Endothelial cell (in vitro differentiated cells): ENCODE results near the gene PHACTR4. TPM values are rescaled to one million over a fixed set of nuclear protein-coding genes. Genes with fewer than 3 reads are reported as not detected.
"Not testable (repeated sequence)": the region's sequence is repeated elsewhere in the genome, so short reads cannot be mapped to it uniquely, and the experiment has no call there.

Experiments
- DNase-seq: peaks from one replicate; pipeline ENCODE4 v3.0.0; 2021; ENCODE audit warnings: low spot score
- H3K27ac Mint-ChIP-seq: one replicate; pipeline ENCODE4 v1.8.0; 2021; ENCODE audit warnings: mixed read lengths, inconsistent platforms; ENCODE audit not compliant: unreplicated experiment
- H3K27me3 Mint-ChIP-seq: one replicate; pipeline ENCODE4 v1.8.0; 2021; ENCODE audit warnings: mild to moderate bottlenecking, moderate library complexity, mixed read lengths, inconsistent platforms; ENCODE audit not compliant: unreplicated experiment
- H3K36me3 Mint-ChIP-seq: one replicate; pipeline ENCODE4 v1.8.0; 2021; ENCODE audit warnings: mild to moderate bottlenecking, low read depth, mixed read lengths, inconsistent platforms; ENCODE audit not compliant: unreplicated experiment
- H3K4me1 Mint-ChIP-seq: one replicate; pipeline ENCODE4 v1.8.0; 2021; ENCODE audit warnings: mild to moderate bottlenecking, mixed read lengths, inconsistent platforms; ENCODE audit not compliant: unreplicated experiment
- H3K4me3 Mint-ChIP-seq: one replicate; pipeline ENCODE4 v1.8.0; 2021; ENCODE audit warnings: mild to moderate bottlenecking, mixed read lengths, inconsistent platforms; ENCODE audit not compliant: unreplicated experiment
- H3K9me3 Mint-ChIP-seq: one replicate; pipeline ENCODE4 v1.8.0; 2021; ENCODE audit warnings: mixed read lengths, inconsistent platforms; ENCODE audit not compliant: unreplicated experiment
- total RNA-seq: library from RNA; stranded (reverse); fragmentation: NEBNext Ultra II Directional; extraction: Animal tissue kit (Norgen Biotek cat#: 25700); gene quantifications from one replicate; pipeline ENCODE4 v1.2.1, GENCODE V29; 2021; ENCODE audit not compliant: unreplicated experiment
- TF ChIP-seq, protein P1 (sequence below): fragments of 200-600 bp; sonication (generic); IDR thresholded peaks from one replicate; pipeline ENCODE4 v1.5.0; 2021; ENCODE audit warnings: antibody characterized with exemption; ENCODE audit not compliant: unreplicated experiment

Gene PHACTR4
- total RNA-seq, 1 donor from 2014 or later = 56.6 TPM

DNA sequence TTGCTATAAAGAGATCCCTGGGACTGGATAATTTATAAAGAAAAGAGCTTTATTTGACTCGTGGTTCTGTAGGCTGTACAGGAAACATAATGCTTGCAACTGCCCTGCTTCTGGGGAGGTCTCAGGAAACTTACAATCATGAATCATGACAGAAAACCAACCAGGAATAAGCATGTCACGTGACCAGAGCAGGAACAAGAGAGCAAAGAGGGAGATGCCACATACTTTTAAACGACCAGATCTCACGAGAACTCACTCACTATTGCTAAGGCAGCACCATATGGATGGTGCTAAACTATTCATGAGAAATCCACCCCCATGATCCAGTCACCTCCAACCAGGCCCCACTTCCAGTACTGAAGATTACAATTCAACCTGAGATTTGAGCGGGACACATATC is 86.5 kb downstream of the PHACTR4 start:
- H3K36me3 Mint-ChIP-seq = peaks cover 10% of the 10 kb centered on the region
- TF ChIP-seq, protein P1, sequence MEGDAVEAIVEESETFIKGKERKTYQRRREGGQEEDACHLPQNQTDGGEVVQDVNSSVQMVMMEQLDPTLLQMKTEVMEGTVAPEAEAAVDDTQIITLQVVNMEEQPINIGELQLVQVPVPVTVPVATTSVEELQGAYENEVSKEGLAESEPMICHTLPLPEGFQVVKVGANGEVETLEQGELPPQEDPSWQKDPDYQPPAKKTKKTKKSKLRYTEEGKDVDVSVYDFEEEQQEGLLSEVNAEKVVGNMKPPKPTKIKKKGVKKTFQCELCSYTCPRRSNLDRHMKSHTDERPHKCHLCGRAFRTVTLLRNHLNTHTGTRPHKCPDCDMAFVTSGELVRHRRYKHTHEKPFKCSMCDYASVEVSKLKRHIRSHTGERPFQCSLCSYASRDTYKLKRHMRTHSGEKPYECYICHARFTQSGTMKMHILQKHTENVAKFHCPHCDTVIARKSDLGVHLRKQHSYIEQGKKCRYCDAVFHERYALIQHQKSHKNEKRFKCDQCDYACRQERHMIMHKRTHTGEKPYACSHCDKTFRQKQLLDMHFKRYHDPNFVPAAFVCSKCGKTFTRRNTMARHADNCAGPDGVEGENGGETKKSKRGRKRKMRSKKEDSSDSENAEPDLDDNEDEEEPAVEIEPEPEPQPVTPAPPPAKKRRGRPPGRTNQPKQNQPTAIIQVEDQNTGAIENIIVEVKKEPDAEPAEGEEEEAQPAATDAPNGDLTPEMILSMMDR = no peak
- no peaks in the 10 kb centered on the region for H3K9me3 Mint-ChIP-seq
- peak overlapping the region; percentile 89 for H3K27ac Mint-ChIP-seq
- peak overlapping the region; percentile 56 for H3K4me3 Mint-ChIP-seq
- H3K27me3 Mint-ChIP-seq = peaks cover 12% of the 10 kb centered on the region
- peaks cover 46% of the 10 kb centered on the region for H3K4me1 Mint-ChIP-seq
- DNase-seq = no peak

DNA sequence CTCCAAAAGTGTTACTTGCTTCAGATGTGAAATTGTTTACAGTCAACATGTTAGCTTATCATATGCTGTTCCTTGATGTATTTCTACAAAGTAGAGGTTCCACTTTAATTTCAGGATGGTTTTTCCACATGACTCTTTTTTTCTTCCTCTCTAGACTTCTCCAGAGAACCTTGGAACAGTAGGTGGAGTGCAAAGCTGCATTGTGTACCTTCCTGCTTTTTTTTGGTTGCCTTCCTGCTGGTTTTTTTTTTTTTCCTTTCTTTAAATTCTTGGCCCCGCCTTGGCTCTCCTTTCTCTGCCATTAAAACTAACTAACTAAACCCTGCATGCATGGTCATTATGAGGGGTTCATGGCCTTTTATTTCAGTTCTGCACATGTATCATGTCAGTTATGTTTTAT is 88.1 kb downstream of the PHACTR4 start:
- TF ChIP-seq, protein P1 = no peak
- H3K27ac Mint-ChIP-seq = peak overlapping the region; percentile 87
- peaks cover 45% of the 10 kb centered on the region for H3K4me1 Mint-ChIP-seq
- peaks cover 12% of the 10 kb centered on the region for H3K27me3 Mint-ChIP-seq
- H3K36me3 Mint-ChIP-seq = peaks cover 10% of the 10 kb centered on the region
- no peaks in the 10 kb centered on the region for H3K9me3 Mint-ChIP-seq
- no peak for DNase-seq
- H3K4me3 Mint-ChIP-seq = no peak overlapping the region

DNA sequence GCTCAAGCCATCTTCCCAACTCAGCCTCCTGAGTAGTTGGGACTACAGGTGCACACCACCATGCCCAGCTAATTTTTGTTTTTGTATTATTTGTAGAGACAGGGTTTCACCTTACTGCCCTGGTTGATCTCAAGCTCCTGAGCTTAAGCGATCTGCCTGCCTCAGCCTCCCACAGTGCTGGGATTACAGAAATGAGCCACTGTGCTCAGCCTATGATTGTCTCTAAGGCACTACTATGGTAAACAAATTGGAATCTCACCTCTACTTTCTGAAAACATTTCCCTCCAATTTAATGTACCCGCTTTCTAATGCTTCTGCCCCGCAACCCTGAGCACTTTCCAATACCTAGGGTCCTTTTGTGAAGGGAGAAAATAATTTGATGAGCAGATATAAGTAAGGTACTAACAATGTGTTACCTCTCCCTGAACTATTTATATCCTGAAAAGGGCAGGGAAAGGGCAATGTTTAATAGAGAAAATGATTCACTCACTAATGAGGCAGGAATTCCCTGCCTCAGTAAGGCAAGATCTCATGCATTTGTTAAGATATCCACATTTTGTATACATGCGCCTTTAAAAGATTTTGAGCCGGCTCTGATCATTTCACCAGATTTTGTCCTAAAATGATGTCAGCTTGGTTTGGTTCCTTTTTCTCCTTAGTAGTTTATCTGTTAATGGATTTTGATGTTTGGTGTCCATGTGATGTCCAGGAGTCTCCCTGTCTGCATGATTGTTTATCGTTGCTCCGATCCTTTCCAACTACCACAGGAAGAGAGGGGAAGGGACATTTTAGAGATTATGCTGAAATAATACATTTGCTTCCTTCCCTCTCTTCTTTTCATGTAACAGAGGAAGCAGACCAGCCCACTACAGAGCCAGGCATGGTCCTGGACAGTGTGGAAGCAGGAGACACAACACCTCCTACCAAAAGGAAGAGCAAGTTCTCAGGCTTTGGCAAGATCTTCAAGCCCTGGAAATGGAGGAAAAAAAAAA is 89.0 kb downstream of the PHACTR4 start:
- Mint-ChIP-seq H3K4me3 (no peak overlapping the region), H3K27me3 (peaks cover 8% of the 10 kb centered on the region), H3K27ac (peak overlapping the region; percentile 87), H3K4me1 (peaks cover 45% of the 10 kb centered on the region), H3K36me3 (peaks cover 10% of the 10 kb centered on the region), H3K9me3 (no peaks in the 10 kb centered on the region)
- DNase-seq = no peak
- TF ChIP-seq, protein P1 = no peak

DNA sequence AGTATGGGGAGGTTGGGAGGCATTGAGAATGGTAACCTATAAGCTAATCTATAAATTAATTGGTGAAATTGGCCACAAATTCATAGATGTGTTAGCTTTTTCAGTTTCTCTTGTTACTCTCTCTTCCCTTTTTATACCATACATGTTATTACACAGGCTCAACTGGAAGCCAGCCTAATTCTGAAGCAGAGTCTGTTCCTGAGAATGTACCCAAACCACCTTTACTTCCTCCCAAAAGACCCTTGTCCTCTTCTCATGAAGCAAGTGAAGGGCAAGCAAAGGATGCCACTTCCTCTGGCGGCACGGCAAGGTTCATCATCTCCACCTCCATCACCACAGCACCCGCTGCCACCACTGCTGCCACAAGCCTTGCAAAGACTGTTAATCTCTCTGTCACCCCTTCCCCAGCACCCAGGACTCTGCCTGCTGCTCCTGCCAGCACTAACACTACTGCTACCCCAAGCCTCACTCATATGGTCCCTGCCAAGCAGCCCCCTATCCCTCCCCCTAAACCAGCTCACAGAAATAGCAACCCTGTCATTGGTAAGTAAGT is 96.8 kb downstream of the PHACTR4 start:
- peaks cover 1% of the 10 kb centered on the region for H3K27me3 Mint-ChIP-seq
- TF ChIP-seq, protein P1 = no peak
- no peak for DNase-seq
- no peaks in the 10 kb centered on the region for H3K9me3 Mint-ChIP-seq
- H3K36me3 Mint-ChIP-seq = peaks cover 19% of the 10 kb centered on the region
- no peak overlapping the region for H3K4me3 Mint-ChIP-seq
- no peaks in the 10 kb centered on the region for H3K4me1 Mint-ChIP-seq
- H3K27ac Mint-ChIP-seq = no peak overlapping the region

DNA sequence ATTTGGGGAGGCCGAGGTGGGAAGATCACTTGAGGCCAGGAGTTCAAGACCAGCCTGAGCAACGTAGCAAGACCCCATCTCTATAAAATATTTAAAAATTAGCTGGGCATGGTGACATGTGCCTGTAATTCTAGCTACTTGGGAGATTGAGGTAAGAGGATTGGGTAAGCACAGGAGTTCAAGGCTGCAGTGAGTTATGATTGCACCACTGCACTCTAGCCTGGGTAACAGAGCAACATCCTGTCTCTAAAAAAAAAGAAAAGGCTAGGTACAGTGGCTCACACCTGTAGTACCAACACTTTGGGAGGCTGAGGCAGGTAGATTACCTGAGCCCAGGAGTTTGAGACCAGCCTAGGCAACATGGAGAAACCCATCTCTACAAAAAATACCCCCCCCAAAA is 100.6 kb downstream of the PHACTR4 start:
- no peaks in the 10 kb centered on the region for H3K9me3 Mint-ChIP-seq
- no peak overlapping the region for H3K27ac Mint-ChIP-seq
- H3K27me3 Mint-ChIP-seq = peaks cover 1% of the 10 kb centered on the region
- DNase-seq = no peak
- H3K4me1 Mint-ChIP-seq = no peaks in the 10 kb centered on the region
- TF ChIP-seq, protein P1 = no peak
- H3K36me3 Mint-ChIP-seq = peaks cover 22% of the 10 kb centered on the region
- H3K4me3 Mint-ChIP-seq = no peak overlapping the region

DNA sequence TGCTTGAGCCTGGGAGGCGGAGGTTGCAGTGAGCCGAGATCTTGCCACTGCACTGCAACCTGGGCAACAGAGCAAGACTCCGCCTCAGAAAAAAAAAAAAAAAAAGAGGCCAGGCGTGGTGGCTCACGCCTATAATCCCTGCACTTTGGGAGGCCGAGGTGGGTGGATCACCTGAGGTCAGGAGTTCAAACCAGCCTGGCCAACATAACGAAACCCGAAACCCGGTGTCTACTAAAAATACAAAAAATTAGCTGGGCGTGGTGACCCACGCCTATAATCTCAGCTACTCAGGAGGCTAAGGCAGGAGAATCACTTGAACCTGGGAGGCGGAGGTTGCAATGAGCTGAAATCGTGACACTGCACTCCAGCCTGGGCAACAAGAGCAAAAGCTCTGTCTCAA is 110.0 kb downstream of the PHACTR4 start:
- DNase-seq, H3K27ac Mint-ChIP-seq, H3K4me1 Mint-ChIP-seq, H3K4me3 Mint-ChIP-seq, H3K27me3 Mint-ChIP-seq, H3K9me3 Mint-ChIP-seq: not testable (repeated sequence)
- peaks cover 16% of the 10 kb centered on the region for H3K36me3 Mint-ChIP-seq
